Measurements from ENCODE around the gene HPN.
"Not testable (repeated sequence)": the region's sequence is repeated elsewhere in the genome, so short reads cannot be mapped to it uniquely, and the experiment has no call there.

Gene HPN

DNA sequence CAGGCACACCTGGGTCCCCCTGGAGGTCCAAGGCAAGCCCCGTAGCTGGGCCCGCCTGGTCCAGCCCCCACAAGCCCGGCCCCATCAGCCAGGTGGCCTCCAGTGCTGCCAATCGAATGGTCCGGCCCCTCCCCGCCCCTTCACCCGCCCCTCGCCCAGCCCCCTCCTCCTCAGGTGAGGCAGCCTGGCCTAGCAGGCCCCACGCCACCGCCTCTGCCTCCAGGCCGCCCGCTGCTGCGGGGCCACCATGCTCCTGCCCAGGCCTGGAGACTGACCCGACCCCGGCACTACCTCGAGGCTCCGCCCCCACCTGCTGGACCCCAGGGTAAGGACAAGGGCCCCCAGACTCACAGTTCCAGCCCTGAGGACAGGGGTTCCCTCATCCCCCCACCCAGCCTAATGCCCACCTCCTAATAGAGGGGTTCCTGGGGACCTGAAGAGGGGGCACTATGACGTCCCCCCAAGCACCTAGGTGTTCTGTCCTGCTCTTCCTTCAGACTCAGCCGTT, at the start of gene HPN:
Gene HPN, plus strand, starts transcription at position 174 of the 508 bp plus-strand sequence. CDS start 786 bp downstream, outside the sequence.
- peak; percentile 93 for DNase-seq

DNA sequence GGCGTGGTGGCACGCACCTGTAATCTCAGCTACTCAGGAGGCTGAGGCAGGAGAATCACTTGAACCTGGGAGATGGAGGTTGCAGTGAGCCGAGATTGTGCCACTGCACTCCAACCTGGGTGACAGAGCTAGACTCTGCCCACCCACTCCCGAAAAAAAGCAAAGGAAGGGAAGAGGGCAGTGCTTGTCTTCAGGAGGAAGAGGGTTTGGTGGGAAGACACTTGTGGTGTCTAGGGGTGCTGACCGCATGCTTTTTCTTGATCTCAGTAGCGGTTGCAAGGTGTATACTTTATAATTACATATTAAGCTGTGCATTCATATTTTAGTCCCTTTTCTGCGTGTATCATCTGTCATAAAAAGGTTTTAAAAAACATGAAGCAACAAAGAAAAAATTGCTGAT, 48.9 kb upstream of the HPN start:
- DNase-seq, result not testable (repeated sequence)

GRCh38 chr19:34994286-34994642, 47.3 kb upstream of the HPN start:
- DNase-seq, result no peak

- DNase-seq, result no peak
These were observed 46.6 kb upstream of the HPN start for GRCh38 chr19:34994643-34995541.

- no peak for DNase-seq
These were observed 46.0 kb upstream of the HPN start for GRCh38 chr19:34995551-34995950.

DNA sequence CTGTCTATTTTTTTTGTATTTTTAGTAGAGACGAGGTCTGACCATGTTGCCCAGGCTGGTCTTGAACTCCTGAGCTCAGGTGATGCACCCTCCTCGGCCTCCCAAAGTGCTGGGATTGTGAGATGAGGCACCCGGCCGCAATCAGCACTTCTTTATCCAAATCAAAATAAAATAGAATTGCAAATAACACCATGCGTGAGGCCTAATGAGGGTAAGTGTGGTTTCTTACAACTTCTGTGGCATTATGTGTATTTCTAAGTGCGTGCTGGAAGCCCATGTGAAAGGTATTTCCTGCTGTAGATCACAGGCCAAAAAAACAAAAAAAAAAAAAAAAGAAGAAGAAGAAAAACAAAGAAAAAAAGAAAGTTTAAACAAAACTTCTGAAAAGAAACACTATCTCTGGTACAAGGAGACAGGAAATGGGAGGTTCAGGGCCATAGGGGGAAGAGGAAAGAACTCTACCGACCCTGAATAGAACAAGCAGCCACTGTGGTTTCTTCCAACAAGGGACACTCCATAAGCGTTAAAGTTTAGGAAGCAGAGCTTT, 44.4 kb upstream of the HPN start:
- DNase-seq, result no peak

GRCh38 chr19:34998224-34998623, 43.3 kb upstream of the HPN start:
- not testable (repeated sequence) for DNase-seq

DNA sequence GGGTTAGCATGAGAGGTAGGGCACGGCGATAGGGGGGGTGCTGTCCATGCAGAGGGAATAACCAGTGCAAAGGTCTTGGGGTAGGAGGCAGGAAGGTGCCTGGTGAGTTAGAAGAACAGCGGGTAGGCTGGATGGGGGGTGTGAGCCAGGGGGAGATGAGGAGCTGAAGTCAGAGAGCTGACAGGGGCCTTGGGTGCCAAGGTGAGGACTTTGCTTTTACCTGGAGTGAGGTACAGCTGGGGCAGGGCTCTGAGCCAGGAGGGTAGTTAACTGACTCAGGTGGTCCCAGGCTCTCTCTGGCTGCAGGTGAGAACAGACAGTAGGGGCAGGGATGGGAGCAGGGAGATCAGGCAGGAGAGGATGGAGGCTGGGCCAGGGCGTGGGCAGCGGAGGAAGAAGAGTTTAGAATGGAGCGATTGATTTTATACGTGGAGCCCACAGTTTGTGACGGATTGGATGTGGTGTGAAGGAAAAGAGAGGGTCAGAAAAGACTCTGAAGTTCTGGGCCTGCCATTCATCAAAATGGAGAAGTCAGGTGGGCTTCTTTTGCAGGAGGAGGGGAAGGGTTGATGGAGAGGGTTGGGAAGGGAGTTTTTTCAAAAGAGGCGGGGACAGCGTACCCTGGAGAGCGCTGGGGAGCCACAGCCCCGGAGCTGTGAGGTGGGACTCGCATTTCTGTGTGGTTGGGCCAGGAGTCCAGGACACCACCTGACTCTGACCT, 42.6 kb upstream of the HPN start:
- DNase-seq, result no peak

- DNase-seq, result peak; percentile 93
These were observed 41.8 kb upstream of the HPN start, which contains the start of gene GRAMD1A for GRCh38 chr19:34999498-35000337. TSS of gene GRAMD1A (plus strand) at chr19:35000323. CDS start at chr19:35000479, 156 bp downstream.

GRCh38 chr19:35000338-35000646, 41.2 kb upstream of the HPN start:
- DNase-seq, result no peak

- DNase-seq, result peak; percentile 74
These were observed 40.6 kb upstream of the HPN start for GRCh38 chr19:35000647-35001501.

- no peak for DNase-seq
These were observed 39.4 kb upstream of the HPN start for GRCh38 chr19:35002037-35002535.

DNA sequence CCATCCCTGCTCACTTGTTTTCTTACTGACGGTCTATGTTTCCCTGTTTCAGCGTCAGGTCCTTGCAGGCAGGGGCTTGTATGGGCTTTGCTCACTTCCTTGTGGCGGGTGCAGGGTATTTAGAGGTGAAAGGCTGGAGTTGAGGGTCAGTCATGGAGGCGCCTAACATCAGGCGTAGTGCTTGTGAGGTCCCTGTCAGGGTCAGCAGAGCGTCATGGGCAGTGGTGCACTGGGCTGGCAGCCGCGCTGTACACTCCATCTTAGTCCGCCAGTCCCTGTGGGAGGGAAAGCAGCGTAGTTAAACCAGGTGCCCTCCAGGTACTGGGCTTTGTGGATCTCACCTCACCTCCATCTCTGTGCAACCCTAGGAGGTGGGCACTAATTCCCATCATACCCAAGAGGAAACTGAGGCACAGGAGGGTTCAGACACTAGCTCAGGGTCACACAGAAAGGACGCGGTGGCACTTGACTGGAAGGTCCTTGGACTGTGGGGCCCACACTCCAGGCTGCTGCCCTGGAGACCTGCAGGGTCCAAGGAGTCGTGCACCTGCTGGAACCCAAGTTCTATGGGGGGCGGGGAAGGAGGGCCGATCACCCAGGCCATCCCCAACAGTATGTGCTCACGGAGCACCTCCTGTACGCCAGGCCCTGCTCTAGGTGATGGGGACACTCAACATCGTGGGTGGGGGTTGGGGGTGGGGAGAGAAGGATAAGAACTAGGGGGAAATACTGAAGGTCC, 36.8 kb upstream of the HPN start:
- DNase-seq, result no peak

DNA sequence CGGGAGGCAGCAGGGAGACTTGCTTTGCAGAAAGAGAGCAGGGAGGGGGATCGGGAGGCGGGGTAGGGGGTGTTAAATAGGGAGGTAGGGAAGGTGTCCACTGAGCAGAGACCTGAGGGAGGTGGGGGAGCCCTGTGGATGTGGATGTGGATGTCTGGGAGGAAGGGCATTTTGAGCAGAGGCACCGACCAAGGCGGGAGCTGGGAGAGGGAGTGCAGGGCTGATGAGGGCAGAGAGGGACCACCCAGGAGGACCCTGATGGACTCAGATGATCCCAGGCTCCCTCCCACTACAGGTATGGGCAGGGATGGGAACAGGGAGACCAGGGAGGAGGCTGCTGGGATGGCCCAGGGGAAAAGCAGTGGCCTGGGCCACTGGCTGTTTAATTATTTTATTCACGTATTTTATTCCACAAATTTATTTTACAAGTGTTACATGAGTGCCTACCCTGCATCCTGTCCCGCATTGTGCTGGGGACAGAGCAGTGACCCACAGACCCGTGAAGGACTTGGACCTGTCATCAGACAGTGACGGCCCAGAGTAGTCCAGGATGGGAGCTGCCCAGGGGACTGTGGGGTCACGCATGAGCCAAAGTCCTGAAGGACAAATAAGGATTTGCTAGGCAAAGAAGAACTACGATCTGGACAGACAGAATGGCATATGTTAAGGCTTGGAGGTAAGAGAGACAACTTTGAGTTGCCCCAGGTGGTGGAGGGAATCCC, 36.1 kb upstream of the HPN start:
- DNase-seq, result no peak

- not testable (repeated sequence) for DNase-seq
These were observed 35.5 kb upstream of the HPN start for GRCh38 chr19:35006007-35006341.

DNA sequence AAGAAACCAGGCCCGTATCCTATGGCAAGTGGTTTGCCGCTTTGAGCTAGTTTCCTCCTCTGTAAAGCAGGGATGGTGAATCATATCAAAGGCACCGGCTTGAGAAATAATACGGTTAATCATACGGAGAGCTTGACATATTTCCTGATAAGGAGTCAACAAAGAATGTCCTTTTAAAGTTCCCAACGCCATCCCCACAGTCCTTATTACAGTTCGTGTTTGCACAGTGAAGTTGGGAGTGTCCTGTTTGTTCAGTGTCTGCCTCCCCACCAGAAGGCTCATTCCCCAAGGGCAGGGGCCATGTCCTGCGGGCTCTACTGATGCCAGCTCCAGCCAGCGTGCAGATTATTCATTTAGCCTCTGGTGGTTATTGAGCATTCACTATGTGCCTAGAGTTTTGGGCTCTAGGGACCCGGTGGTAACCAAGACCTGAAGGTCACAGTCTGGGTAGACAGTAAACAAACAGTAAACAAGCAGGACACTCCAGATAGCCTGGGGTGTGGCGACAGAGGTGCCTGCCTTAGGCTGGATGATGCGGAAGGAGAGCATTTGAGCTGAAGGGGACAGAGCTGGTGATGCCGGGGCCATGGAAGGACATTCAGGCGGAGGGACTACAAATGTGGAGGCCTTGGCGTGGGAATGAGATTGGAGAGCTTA, 35.1 kb upstream of the HPN start:
- DNase-seq, result no peak

- no peak for DNase-seq
These were observed 34.5 kb upstream of the HPN start for GRCh38 chr19:35006999-35007365.

DNA sequence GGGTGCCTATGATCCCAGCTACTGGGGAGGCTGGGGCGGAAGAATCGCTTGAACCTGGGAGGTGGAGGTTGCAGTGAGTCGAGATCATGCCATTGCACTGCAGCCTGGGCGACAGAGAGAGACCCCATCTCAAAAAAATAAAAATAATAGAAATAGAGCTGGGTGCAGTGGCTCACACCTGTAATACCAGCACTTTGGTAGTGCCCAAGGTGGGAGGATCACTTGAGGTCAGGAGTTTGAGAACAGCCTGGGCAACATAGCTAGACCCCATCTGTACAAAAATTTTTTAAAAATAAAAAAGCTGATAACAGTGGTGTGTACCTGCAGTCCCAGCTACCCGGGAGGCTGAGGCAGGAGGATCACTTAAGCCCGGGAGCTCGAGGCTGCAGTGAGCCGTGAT, 34.1 kb upstream of the HPN start:
- DNase-seq, result not testable (repeated sequence)

GRCh38 chr19:35008891-35009341, 32.6 kb upstream of the HPN start:
- no peak for DNase-seq
